WTC11 (cell line): ENCODE data around the gene SKI.

ENCODE experiments used
- CREB1 ChIP-seq: sonication (generic); formaldehyde crosslinking; IDR thresholded peaks from 2 replicates; pipeline ENCODE4 v1.8.0; 2023; ENCODE audit warnings: mild to moderate bottlenecking, missing genetic modification reagents
- CTCF ChIP-seq: fragments of 200-600 bp; IDR thresholded peaks from 2 replicates; pipeline ENCODE4 v1.8.0; 2022; ENCODE audit warnings: antibody characterized with exemption
- JAZF1 ChIP-seq: fragments of 250-450 bp; sonication (Bioruptor Pico); IDR thresholded peaks from 2 replicates; pipeline ENCODE4 v1.9.0; 2021; ENCODE audit warnings: moderate library complexity, mild to moderate bottlenecking, inconsistent platforms
- MLX ChIP-seq: sonication (generic); formaldehyde crosslinking; IDR thresholded peaks from 2 replicates; pipeline ENCODE4 v1.8.1; 2023; ENCODE audit warnings: mild to moderate bottlenecking, missing genetic modification reagents, moderate library complexity

- TF ChIP-seq MLX (CRISPR knock-in tag), result no peak
- TF ChIP-seq CTCF, result no peak
- no peak for TF ChIP-seq CREB1 (CRISPR knock-in tag)
- no peak for TF ChIP-seq JAZF1
Measured at GRCh38 chr1:2287649-2288048, 59.5 kb downstream of the SKI start.
